GM12878 (cell line): ENCODE measurements around the gene HPSE2. TPM values are rescaled to one million over a fixed set of nuclear protein-coding genes. Genes with fewer than 3 reads are reported as not detected.

Experiments used
- ATAC-seq: fragments of 200-7000 bp; cut with Tn5 transposase; 3 replicates; pipeline ENCODE4 v1.9.1; 2020; ENCODE audit warnings: mild to moderate bottlenecking, moderate library complexity
- BruUV-seq: library from RNA; stranded (reverse); fragments of 400-500 nt; replicated peaks from 2 replicates; lab custom pipeline; 2021; lab: Mats Ljungman, UMichigan
- CTCF ChIA-PET: fragments of 300-600 bp; sonication (Branson Sonifier 250); formaldehyde crosslinking; extraction: SDS; loops from one replicate; lab custom pipeline; 2021; ENCODE audit warnings: inconsistent platforms; lab: Yijun Ruan, JAX
- POLR2A ChIA-PET: fragments of 350-600 bp; formaldehyde crosslinking; extraction: SDS; loops from one replicate; lab custom pipeline; 2021; ENCODE audit warnings: inconsistent platforms; lab: Charles Lee
- RAD21 ChIA-PET: fragments of 300-600 bp; sonication (Branson Sonifier 250); formaldehyde crosslinking; loops from one replicate; lab custom pipeline; 2023; ENCODE audit warnings: antibody characterized with exemption; ENCODE audit not compliant: unreplicated experiment; lab: Charles Lee
- SMC1A ChIA-PET: fragments of 300-600 bp; sonication (Branson Sonifier 250); formaldehyde crosslinking; loops from one replicate; lab custom pipeline; 2023; ENCODE audit not compliant: unreplicated experiment, uncharacterized antibody; lab: Charles Lee
- DNase-seq: peaks from one replicate; pipeline ENCODE4 v3.0.0-alpha.2; 2011; ENCODE audit warnings: low read depth, low spot score
- FAIRE-seq: peaks from 3 replicates; lab custom pipeline; 2011; peaks lifted over from hg19 to GRCh38; lab: Jason Lieb, UNC
- H2AFZ ChIP-seq: 2 replicates; pipeline ENCODE4 v1.6.0; 2011; ENCODE audit warnings: low read depth, low read length, control low read depth; ENCODE audit not compliant: control insufficient read depth
- H3K27ac ChIP-seq: 2 replicates; pipeline ENCODE4 v1.5.1; 2011; ENCODE audit warnings: control low read depth; ENCODE audit not compliant: control insufficient read depth, insufficient read depth
- H3K27me3 ChIP-seq, 2 experiments: replicated peaks in 1 of 2; 2 replicates each; pipeline versions ENCODE4 v1.6.0 to v1.6.1; 2011; ENCODE audit warnings: low read length in 1 of 2; ENCODE audit not compliant: control insufficient read depth in 2 of 2, insufficient read depth in 2 of 2
- H3K36me3 ChIP-seq, 2 experiments: 2 replicates each; pipeline ENCODE4 v1.5.1; 2011; ENCODE audit warnings: low read length in 1 of 2; ENCODE audit not compliant: control insufficient read depth in 2 of 2, insufficient read depth in 2 of 2
- H3K4me1 ChIP-seq: 2 replicates; pipeline ENCODE4 v1.6.1; 2011; ENCODE audit warnings: mild to moderate bottlenecking, low read length, moderate library complexity, mixed read lengths; ENCODE audit not compliant: control insufficient read depth, insufficient read depth
- H3K4me2 ChIP-seq: 2 replicates; pipeline ENCODE4 v1.6.0; 2011; ENCODE audit warnings: control low read depth; ENCODE audit not compliant: control insufficient read depth, insufficient read depth
- H3K4me3 ChIP-seq: fragments of 200-600 bp; sonication (generic); 2 replicates; pipeline ENCODE4 v1.5.1; 2016
- H3K79me2 ChIP-seq: 2 replicates; pipeline ENCODE4 v1.6.0; 2011; ENCODE audit warnings: low read length; ENCODE audit not compliant: control insufficient read depth, insufficient read depth
- H3K9ac ChIP-seq: 2 replicates; pipeline ENCODE4 v1.8.0; 2011; ENCODE audit warnings: low read length, control low read depth, mixed read lengths; ENCODE audit not compliant: control insufficient read depth, insufficient read depth
- H3K9me3 ChIP-seq: replicated peaks from 3 replicates; pipeline ENCODE4 v1.5.1; 2011; ENCODE audit warnings: mild to moderate bottlenecking, low read length; ENCODE audit not compliant: control insufficient read depth, insufficient read depth
- H4K20me1 ChIP-seq: 2 replicates; pipeline ENCODE4 v1.6.0; 2011; ENCODE audit not compliant: control insufficient read depth, insufficient read depth
- BACH1 ChIP-seq: fragments of 450-650 bp; IDR thresholded peaks from 2 replicates; pipeline ENCODE4 v1.6.1; 2017; ENCODE audit warnings: mild to moderate bottlenecking, borderline replicate concordance
- BMI1 ChIP-seq: fragments of 450-650 bp; IDR thresholded peaks from 2 replicates; pipeline ENCODE4 v1.6.1; 2016; ENCODE audit warnings: mild to moderate bottlenecking, moderate library complexity, borderline replicate concordance
- CBX5 ChIP-seq: sonication (generic); IDR thresholded peaks from 2 replicates; pipeline ENCODE4 v1.6.1; 2016; ENCODE audit warnings: low read depth, moderate library complexity, mild to moderate bottlenecking, inconsistent platforms
- CHD2 ChIP-seq: IDR thresholded peaks from 2 replicates; pipeline ENCODE4 v1.6.1; 2011; ENCODE audit warnings: low read depth, low read length, improper control_type of control experiment, borderline replicate concordance
- EGR1 ChIP-seq, 2 experiments: IDR thresholded peaks; 1 replicate in 1 of 2; 2 replicates in 1 of 2; pipeline ENCODE4 v1.6.1; 2011 to 2012; ENCODE audit warnings: low read depth in 2 of 2, low read length in 2 of 2, borderline replicate concordance in 1 of 2, mild to moderate bottlenecking in 1 of 2, moderate library complexity in 1 of 2
- FOS ChIP-seq: IDR thresholded peaks from 3 replicates; pipeline ENCODE4 v1.6.1; 2011; ENCODE audit warnings: borderline replicate concordance; ENCODE audit not compliant: insufficient read length; ENCODE audit errors: extremely low read depth
- GABPA ChIP-seq: IDR thresholded peaks from 2 replicates; pipeline ENCODE4 v1.6.1; 2014; ENCODE audit warnings: antibody characterized with exemption, low read depth, mild to moderate bottlenecking, inconsistent platforms
- HDAC6 ChIP-seq: fragments of 200-600 bp; sonication (generic); IDR thresholded peaks from one replicate; pipeline ENCODE4 v1.8.0; 2017; ENCODE audit warnings: antibody characterized with exemption; ENCODE audit not compliant: unreplicated experiment
- JUND ChIP-seq: IDR thresholded peaks from 2 replicates; pipeline ENCODE4 v1.6.1; 2012; ENCODE audit warnings: low read depth, mild to moderate bottlenecking, low read length, improper control_type of control experiment, moderate library complexity
- MTA3 ChIP-seq: IDR thresholded peaks from 2 replicates; pipeline ENCODE4 v1.6.1; 2012; ENCODE audit warnings: low read length, inconsistent platforms, borderline replicate concordance
- NR2F1 ChIP-seq: fragments of 450-650 bp; conservative IDR thresholded peaks from 2 replicates; pipeline ENCODE4 v1.6.1; 2017; ENCODE audit warnings: mild to moderate bottlenecking
- POLR2A ChIP-seq: IDR thresholded peaks from 2 replicates; pipeline ENCODE4 v1.6.1; 2011; ENCODE audit warnings: low read depth, mild to moderate bottlenecking, low read length
- RAD21 ChIP-seq: IDR thresholded peaks from 2 replicates; pipeline ENCODE4 v1.6.1; 2011; ENCODE audit warnings: mild to moderate bottlenecking, low read depth, low read length, moderate library complexity; ENCODE audit not compliant: insufficient read depth
- SPI1 ChIP-seq: IDR thresholded peaks from 2 replicates; pipeline ENCODE4 v1.6.1; 2011; ENCODE audit warnings: low read depth, mild to moderate bottlenecking, low read length, moderate library complexity, borderline replicate concordance; ENCODE audit not compliant: insufficient read depth
- SREBF2 ChIP-seq: IDR thresholded peaks from 2 replicates; pipeline ENCODE4 v1.6.1; 2012; ENCODE audit warnings: mild to moderate bottlenecking, low read length
- STAT3 ChIP-seq: IDR thresholded peaks from 2 replicates; pipeline ENCODE4 v1.6.1; 2011; ENCODE audit warnings: low read depth, low read length, improper control_type of control experiment
- TCF12 ChIP-seq: IDR thresholded peaks from 2 replicates; pipeline ENCODE4 v1.6.1; 2011; ENCODE audit warnings: low read depth, mild to moderate bottlenecking, low read length
- WRNIP1 ChIP-seq: IDR thresholded peaks from 2 replicates; pipeline ENCODE4 v1.6.1; 2011; ENCODE audit warnings: low read depth, low read length, improper control_type of control experiment, borderline replicate concordance
- ZNF207 ChIP-seq: fragments of 450-650 bp; IDR thresholded peaks from 2 replicates; pipeline ENCODE4 v1.6.1; 2014; ENCODE audit warnings: antibody characterized with exemption, mild to moderate bottlenecking, borderline replicate concordance
- in situ Hi-C: fragments of 300-500 bp; cut with MboI; formaldehyde crosslinking; loops from 9 replicates; pipeline ENCODE4 v1.14.3; 2018; ENCODE audit warnings: mixed read lengths
- intact Hi-C: fragments of 100-400 bp; cut with micrococcal nuclease; formaldehyde crosslinking; loops from one replicate; pipeline ENCODE4 v1.14.2; 2022; ENCODE audit not compliant: unreplicated experiment
- polyA plus RNA-seq, 11 experiments: library from polyadenylated mRNA; depleted of rRNA in 4 of 11; unstranded in 6 of 11; stranded (reverse) in 5 of 11; fragments of >200 nt; fragmentation: Nextera tagmentation in 4 of 11; fragmentation: Illumina TruSeq in 1 of 11; extraction: Ambion mirVana in 4 of 11; extraction: Trizol in 1 of 11; gene quantifications; 1 replicate in 1 of 11; 2 replicates in 10 of 11; pipeline versions ENCODE4 v1.2.1 to v1.2.3, GENCODE V29; 2011 to 2016; ENCODE audit warnings: inconsistent platforms in 2 of 11, missing spikeins in 2 of 11, low read depth in 1 of 11
- total RNA-seq, 4 experiments: library from RNA; depleted of rRNA in 3 of 4; stranded (reverse); fragments of >200 nt in 3 of 4; fragmentation: Illumina TruSeq in 1 of 4; extraction: Trizol in 1 of 4; gene quantifications; 2 replicates each; pipeline versions ENCODE4 v1.2.1 to v1.2.3, GENCODE V29; 2013 to 2021
- TF ChIP-seq, protein P1 (sequence below): IDR thresholded peaks from 2 replicates; pipeline ENCODE4 v1.6.1; 2012; ENCODE audit warnings: low read depth, low read length, improper control_type of control experiment
- TF ChIP-seq, protein P2 (sequence below): fragments of 450-650 bp; IDR thresholded peaks from 2 replicates; pipeline ENCODE4 v1.6.1; 2018; ENCODE audit warnings: mild to moderate bottlenecking, low read depth, moderate library complexity; ENCODE audit not compliant: partially characterized antibody

HPSE2 gene
- total and polyA plus RNA-seq, 10 of the 15 experiments (the other 5 are each of a cell fraction or from before 2014, with no cell fraction given) = 0.06 TPM; not detected in 9

DNA sequence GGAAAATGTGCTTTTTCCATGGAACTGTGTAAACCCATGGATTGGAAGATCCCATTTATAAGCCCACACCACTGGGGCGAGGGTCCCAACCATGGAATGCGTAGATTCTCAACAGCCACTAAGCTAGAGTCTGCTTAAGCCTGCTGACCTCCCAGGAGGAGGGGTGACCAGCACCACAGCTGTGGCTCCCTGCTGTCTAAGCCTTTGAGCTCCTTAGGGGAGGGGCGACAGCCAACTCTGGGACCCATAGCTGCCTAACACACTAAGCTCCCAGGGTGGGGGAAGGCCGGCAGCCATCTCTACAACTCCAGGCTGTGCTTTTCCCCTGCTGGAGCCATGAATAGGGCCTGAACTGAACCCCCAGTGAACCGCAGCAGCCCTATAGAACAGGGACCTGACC lies 539.1 kb downstream of the HPSE2 start (continued):
- TF ChIP-seq WRNIP1 = no peak
- no peak for TF ChIP-seq HDAC6
- no peak for TF ChIP-seq SREBF2
- no peak for TF ChIP-seq FOS
- no peak for TF ChIP-seq ZNF207
- no peak for TF ChIP-seq CBX5
- no peak for TF ChIP-seq EGR1 (IDR thresholded peaks at IDR 0.05; ENCODE audit: borderline replicate concordance in 1 of 2, low read depth in 2 of 2, low read length in 2 of 2)
- no peak for TF ChIP-seq NR2F1
- TF ChIP-seq POLR2A = no peak
- TF ChIP-seq TCF12 = no peak
- TF ChIP-seq MTA3 = no peak
- no peak for TF ChIP-seq JUND
- TF ChIP-seq STAT3 = no peak
- TF ChIP-seq, protein P1, sequence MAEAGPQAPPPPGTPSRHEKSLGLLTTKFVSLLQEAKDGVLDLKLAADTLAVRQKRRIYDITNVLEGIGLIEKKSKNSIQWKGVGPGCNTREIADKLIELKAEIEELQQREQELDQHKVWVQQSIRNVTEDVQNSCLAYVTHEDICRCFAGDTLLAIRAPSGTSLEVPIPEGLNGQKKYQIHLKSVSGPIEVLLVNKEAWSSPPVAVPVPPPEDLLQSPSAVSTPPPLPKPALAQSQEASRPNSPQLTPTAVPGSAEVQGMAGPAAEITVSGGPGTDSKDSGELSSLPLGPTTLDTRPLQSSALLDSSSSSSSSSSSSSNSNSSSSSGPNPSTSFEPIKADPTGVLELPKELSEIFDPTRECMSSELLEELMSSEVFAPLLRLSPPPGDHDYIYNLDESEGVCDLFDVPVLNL = no peak

DNA sequence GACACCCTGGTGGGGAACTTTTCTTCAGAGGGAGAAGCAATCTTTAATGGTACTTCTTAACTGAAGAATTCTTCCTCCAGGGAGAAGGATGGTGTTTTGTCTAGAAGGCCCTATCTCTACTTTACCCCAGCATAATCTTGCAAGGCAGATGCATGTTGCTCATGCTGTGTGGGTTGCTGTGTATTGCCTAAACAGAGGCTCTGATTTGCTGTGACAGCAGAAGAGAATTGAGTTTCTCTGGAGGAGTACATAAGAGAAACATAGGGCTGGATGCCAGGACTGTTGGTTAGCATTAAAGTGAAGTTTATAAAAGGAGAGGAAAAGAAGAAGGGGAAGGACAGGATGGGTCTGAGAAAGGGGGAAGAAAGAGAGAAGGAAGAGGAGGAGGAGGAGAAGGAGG lies 540.8 kb downstream of the HPSE2 start:
- intact Hi-C loops (no loop called here), in situ Hi-C loops (no loop called here)
- SMC1A ChIA-PET = no interaction called here
- DNase-seq = no peak
- ATAC-seq = no peak
- no peaks in the 10 kb centered on the region; a peak in 1 of 4 replicates for H3K27me3 ChIP-seq
- H3K4me1 ChIP-seq = no peaks in the 10 kb centered on the region
- no peak overlapping the region for H3K9ac ChIP-seq
- H3K4me2 ChIP-seq = no peak overlapping the region
- no peaks in the 10 kb centered on the region for H3K9me3 ChIP-seq
- H4K20me1 ChIP-seq = no peaks in the 10 kb centered on the region
- FAIRE-seq = no peak
- no peak overlapping the region for H3K4me3 ChIP-seq
- no peaks in the 10 kb centered on the region for H3K79me2 ChIP-seq
- no peak overlapping the region for H3K27ac ChIP-seq
- no peak overlapping the region for H2AFZ ChIP-seq
- RAD21 ChIA-PET = no interaction called here
- H3K36me3 ChIP-seq = no peaks in the 10 kb centered on the region
- POLR2A ChIA-PET = no interaction called here
- CTCF ChIA-PET = no interaction called here
- no TSS peak for BruUV-seq
- TF ChIP-seq BMI1 (no peak), GABPA (no peak), BACH1 (no peak), RAD21 (no peak), SPI1 (no peak), CHD2 (no peak), NR2F1 (no peak)
- TF ChIP-seq, protein P2, sequence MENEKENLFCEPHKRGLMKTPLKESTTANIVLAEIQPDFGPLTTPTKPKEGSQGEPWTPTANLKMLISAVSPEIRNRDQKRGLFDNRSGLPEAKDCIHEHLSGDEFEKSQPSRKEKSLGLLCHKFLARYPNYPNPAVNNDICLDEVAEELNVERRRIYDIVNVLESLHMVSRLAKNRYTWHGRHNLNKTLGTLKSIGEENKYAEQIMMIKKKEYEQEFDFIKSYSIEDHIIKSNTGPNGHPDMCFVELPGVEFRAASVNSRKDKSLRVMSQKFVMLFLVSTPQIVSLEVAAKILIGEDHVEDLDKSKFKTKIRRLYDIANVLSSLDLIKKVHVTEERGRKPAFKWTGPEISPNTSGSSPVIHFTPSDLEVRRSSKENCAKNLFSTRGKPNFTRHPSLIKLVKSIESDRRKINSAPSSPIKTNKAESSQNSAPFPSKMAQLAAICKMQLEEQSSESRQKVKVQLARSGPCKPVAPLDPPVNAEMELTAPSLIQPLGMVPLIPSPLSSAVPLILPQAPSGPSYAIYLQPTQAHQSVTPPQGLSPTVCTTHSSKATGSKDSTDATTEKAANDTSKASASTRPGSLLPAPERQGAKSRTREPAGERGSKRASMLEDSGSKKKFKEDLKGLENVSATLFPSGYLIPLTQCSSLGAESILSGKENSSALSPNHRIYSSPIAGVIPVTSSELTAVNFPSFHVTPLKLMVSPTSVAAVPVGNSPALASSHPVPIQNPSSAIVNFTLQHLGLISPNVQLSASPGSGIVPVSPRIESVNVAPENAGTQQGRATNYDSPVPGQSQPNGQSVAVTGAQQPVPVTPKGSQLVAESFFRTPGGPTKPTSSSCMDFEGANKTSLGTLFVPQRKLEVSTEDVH = no peak
